NCI-H1436 treated with DMSO at 0.1 percent for 48 hours (cell line): Measurements from ENCODE around the gene LGR4.

Experiments
- DNase-seq: peaks from one replicate; lab custom pipeline; 2025; lab: John Stamatoyannopoulos, UW

LGR4 gene

DNA sequence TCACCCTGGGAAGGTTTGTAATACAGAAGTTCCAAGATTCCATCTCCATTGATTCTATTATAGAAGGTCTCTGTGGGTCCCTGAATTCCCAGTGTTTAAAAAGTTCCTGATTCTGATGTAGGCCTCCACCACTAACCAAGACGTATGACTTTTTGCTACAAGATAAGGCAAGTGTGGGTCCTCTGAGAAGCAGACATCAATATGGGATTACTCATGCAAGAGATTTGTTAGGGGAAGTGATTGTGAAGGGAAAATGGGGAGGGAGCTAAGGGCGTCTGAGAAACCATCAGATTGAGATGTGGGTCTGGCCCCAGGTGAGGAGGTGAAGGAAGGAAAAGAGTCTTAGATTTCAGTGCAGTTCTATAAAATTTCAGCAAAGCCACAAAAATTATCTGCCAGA is 10.2 kb upstream of the LGR4 start:
- DNase-seq = no peak

DNA sequence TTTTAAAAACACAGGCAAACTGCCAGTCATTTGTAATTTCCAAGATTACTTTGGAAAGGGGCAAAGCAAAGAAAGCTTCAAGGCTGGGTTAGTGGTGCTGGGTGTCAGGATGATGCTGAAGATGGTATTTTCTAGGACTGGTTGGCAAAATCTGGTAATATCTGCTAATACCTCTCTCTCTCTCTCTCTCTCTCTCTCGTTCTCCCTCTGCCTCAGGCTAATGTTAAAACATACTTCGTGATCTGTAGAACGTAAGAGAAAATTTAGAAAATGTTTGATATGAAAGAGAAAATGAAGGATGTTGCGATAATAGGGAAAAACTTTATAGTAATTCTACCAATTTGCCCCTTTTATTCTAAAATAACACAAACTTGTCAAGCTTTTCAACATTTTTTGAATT is 9.4 kb upstream of the LGR4 start:
- no peak for DNase-seq

DNA sequence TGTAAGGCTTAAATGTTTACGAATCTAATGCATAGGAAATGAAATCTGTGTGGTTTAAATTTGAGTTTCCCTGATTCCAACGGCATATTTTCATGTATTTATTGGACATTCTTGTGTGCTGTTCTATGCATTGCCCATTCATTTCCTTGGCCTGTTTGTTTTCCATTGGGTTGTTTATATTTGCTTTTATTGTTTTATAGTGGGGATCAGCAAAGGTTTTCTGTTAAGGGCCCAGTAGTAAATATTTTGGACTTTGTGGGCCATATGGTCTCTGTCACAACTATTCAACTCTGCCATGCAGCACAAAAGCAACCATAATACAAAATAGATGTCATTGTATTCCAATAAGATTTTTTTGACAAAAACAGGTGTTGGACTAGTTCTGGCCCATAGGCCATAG is 5.2 kb upstream of the LGR4 start:
- DNase-seq = no peak

- no peak for DNase-seq
Observed at GRCh38 chr11:27477243-27477642, 4.7 kb upstream of the LGR4 start.

DNA sequence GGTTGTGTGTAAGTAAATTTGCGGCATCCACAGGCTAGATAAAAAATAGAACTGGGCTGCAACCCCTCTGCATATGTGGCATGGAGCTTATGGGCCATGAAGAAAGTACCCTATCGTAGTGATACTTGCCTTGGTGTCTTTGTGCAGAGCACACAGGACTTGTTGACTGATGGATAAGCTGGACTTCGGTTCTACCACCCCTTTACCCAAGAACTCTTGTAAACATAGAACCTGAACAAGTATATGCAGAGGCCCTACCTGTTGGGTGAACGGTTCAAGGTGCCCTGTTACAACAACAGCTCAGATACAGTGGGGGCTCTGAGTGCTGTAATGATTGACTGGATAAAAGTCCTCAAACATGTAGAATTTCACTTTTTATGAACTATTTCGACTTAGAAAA is 3.0 kb upstream of the LGR4 start:
- DNase-seq = no peak

DNA sequence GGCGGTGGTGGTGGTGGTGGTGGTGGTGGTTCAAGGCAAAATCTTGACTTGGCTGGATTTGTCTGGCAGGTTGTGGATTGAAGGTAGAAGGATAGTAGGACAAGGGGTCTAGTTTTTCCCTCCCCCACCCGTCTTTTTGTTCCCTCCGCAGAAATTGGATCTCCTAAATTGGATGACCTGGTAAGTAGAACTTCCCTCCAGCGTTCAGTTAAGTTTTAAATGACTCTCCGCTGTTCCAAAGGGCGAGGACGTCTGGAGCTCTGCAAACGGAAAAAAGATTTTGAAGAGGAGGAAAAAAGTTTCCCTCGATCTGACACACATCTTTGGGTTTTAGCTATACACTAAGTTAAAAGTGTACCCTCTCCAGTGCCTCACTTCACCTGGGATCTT is 422 bp upstream of the LGR4 start:
- no peak for DNase-seq

DNA sequence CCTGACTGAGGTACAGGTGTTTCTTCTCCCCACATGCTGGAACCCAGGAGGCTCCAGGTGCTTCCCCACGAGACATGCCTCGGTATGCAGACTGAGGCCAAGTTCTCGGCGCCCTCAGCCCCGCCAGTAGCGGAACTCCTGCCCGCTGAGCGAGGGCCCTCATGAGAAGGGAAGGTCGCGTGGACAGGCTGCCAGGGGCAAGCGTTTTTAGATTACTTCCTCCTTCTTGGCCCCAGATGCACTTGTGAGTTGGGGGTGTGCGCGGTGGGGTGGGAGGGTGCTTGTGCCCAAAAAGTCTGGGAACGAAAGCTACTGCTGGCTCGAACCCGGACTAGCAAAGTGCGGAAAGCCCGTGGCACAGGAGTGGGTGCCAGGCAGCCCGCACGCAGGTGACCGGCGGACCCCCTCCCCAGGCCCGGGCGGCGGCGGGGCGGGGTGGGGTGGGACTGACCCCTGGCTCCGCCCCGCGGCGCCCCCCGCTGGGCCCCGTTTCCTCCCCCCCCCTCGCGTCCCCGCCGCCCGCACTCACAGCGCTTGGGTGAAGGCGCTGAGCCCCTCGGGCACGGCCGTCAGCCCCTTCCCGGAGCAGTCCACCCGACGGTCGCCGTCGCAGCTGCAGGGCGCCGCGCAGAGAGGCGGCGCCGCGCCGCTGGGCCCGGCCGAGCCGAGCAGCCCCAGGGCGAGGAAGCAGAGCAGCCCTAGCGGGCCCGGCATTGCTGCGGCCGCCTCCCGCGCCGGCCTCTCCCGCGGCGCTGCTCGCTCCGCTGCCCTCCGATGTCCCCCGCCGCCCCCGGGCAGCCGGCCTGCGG is 797 bp downstream of the LGR4 start:
- DNase-seq = no peak

DNA sequence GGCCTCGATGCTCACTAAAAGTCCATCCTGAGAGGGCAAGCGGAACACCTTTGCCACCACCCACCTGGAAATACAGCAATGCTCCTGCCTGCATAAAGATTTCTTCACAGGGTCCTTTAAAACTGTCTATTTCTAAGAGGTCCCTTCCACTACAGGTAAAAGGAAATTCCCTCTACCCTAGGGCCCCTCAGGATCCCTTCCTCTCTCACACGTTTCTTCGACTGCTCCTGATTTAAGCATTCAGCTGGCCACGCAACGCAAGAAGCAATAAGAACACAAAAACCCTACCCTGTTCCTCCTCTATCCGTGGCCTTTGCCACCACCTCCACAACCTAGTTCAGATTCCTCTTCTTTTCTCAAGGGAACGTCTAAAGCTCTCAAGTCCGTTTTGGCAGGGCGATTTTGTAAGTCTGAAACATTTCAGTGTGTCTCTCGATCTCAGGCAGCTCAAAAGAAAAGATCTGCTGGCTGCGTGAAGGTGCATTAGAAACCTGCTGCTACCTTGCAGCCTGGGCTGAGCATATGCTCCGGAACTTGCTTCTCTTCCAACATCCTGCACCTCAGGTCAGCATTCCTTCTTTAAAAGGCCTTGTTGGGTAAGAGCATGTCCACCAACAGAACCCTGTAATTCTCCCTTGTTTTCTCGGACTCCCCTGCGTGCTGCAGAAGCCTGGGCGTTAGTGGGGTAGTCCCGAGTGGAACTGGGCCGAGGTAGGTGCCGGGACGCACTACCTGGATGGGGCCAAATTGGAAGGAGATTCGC is 1.6 kb downstream of the LGR4 start:
- DNase-seq = no peak

DNA sequence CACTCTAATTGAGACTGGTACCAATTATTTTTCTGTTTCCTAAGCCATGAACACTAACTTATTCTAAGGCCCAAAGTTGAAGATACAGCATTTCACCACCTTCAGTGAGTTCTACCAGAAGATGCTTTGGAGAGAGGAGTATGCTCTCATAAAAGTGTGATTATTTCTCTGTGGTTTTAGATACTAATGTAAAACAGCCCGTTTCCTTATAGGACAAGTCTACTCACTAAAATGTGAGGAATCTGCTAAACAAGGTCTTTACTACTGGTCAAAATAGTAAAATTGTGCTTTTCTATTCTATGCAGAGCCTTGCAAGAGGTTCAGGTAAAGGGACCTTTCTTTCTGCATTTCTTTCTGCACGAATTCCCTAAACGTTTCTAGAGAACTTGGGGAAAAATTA is 2.4 kb downstream of the LGR4 start:
- DNase-seq = no peak

- DNase-seq = no peak
Observed at GRCh38 chr11:27468995-27469695, 3.4 kb downstream of the LGR4 start.

DNA sequence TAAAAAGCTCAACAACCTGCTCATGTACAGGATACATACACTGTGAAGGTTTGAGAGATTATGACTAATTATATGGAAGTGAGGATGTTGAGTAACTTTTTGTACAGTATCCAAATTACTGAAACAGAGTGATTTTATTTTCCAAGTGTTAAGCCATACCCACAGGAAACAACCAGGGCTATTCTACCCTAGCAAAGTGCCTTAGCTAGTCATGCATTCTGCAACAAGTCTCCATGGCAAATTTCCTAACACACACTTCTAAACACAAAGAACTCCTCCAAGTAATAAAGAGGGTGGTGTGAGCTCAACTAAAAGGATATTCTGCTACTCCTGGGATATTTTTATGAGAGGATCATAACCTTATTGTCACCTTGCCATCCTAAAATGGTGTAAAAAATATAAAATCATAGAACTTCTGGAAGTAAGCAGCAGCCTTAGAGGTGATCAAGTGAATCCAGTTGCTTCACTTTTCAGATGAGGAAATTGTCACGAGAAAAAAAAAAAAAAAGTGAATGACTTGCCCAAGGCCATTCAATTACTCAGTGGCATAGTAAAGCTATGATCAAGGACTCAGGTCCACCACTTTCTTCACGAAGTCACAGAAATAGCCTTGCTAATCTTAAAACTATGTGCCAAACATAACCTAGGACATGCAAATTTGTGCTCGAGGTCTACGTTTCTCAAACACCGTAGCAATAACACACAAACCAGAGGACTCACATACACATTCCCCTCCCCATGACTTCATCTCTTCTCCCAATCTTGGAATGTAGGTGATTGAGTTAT is 4.2 kb downstream of the LGR4 start:
- DNase-seq = no peak

DNA sequence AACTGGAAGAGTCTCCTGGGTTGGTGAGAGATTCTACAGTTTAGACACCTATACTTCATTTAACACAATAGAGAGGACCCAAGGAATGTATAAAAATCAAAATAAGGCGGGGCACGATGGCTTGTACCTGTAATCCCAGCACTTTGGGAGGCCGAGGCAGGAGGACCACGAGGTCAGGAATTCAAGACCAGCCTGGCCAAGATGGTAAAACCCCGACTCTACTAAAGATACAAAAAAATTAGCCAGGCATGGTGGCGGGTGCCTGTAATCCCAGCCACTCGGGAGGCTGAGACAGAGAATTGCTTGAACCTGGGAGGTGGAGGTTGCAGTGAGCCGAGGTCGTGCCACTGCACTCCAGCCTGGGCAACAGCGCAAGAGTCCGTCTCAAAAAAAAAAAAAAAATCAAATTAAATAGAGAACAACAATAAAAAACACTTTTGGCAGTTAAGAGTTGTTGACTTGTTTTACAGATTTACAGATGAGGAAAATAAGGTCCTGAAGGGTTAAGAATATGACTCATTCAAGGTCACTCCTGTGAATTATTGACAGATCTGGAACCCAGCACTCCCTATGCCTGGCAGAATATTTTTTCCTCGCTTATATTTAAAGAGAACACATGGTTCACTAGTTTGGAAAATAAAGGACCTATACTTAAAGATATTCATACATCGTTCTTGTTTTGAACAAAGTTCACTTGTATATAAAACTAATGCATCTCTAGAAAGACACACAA is 5.2 kb downstream of the LGR4 start:
- no peak for DNase-seq

DNA sequence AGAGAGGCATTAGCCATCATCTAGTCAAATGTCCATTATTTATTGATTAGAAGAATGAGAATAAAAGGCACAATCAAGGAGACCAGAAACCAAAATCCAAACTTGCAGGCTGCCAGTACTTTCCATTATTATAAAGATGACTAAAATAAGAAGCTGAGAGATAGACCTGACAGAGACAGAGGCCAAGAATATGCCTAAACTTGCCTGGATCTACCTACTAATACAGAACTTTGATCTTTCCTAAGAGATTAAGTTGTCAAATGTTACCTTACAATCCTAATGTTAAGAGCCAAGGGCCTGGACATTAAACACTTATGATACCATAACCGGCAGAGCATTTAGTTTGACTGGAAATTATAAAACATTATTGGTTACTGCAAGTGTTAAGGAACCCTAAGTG is 6.2 kb downstream of the LGR4 start:
- DNase-seq = no peak

GRCh38 chr11:27465629-27466028 is 7.0 kb downstream of the LGR4 start:
- no peak for DNase-seq

DNA sequence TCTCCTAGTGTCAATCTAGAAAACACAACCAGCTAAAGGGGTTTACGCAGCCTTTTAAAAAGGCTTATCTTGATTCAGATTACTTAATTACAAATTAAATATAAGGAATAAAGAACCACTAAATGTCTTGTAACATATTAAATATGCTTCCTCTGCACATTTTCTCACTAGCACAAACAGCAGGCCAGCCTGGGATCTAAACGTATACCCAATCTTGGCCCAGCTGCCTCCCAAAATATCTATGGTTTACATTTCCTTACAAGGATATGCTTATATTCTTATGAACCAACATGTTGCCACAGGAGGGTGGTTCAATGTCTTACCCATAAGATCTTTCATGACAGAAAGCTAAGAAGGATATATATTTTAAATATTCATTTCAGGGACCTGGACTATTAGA is 7.7 kb downstream of the LGR4 start:
- DNase-seq = no peak

DNA sequence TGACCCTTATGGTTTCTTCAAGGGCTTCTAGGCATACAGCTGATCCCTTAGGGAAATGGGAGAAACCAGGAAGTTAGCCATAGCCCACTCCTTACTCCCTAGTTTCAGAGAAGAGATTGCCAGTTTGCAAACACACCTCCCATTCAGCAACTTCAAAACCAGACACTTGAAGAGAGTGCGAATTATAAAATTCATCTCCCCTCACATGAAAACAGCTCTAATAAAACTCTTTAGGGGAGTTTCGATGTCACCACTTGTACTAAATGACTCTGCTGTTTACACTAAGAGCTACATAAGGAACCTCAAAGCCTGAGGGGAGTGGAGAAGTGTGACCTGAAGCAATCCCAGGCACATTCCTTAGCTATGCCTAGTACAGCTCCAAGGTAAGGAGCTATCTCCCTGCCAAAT is 8.3 kb downstream of the LGR4 start:
- no peak for DNase-seq

DNA sequence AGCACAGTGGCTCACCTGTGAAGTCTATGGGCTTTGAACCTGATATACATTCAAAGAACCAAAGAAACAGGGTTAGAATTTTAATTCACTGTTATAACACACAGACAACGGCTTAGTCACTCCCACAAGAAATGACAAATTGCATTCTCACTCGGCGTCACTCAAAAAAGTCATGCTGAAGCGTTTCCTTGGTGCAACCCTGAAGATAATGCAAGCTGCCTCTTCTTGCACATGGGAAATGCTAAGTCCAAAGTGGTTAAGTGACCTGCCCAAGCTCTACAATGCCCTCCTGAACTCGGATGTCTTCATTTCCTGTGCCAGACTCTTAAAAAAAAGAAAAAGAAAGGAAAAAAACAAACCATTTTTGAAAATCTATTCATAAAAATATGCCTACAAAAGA is 10.0 kb downstream of the LGR4 start:
- no peak for DNase-seq

DNA sequence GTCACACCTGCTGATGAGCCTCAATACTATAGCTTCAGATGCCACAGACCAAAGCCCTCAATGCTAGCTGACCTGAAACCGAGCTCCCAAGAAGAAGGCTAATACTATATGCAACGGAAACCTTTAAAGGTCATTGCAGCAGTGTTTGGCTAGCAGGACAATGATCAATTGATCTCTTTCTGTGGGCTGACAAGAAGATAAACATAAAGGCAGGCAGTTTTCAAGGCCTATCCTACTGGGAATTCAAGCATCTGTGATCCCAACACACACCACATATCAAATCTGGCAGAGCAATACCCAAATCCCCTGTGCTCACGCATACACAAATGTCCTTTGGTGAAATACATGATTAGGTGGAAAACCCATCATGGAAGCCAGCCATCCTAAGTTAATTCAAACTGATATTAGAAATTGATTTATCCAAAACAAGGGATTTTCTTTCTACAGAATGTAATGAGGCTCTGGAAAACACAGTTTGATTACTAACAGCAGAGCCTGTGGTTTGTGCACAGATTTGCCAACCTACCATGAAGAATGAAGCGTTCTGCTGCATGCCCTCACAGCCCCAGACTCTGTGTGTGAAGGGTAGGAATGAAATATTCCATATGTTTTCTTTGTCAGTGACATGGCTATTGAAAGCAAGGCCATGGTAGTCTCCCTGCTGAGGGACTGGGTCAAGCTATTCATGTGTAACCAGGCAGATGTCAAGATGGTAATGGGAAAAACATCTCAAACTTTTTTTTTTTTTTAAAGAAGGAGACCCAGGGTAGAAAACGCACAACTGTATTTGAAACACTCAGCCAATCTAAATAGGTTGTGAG is 12.2 kb downstream of the LGR4 start:
- no peak for DNase-seq

DNA sequence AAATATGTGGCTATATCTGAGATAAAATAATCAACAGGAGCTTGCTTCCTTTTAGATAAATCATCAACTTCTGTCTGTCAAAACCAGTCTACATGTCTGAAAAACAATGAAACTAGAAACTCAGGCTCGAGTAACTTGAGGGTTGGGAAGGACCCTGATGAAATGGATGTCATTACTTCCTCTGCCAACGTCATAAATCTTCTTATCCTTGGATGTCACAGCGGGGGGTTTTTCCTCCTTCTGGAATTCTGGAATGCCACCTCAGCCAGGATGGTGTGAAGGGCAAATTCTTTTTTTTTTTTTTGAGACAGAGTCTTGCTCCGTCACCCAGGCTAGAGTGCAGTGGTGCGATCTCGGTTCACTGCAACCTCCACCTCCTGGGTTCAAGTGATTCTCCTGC is 13.4 kb downstream of the LGR4 start:
- no peak for DNase-seq

- no peak for DNase-seq
Observed at GRCh38 chr11:27458182-27458581, 14.4 kb downstream of the LGR4 start.
